Prostate gland (tissue), 2 donors: ENCODE results near the gene SYNPR. TPM values are rescaled to one million over a fixed set of nuclear protein-coding genes. Genes with fewer than 3 reads are reported as not detected.

Source experiments
- DNase-seq: peaks from one replicate; pipeline ENCODE4 v3.0.0-alpha.2; 2019; ENCODE audit warnings: low spot score
- H3K27ac ChIP-seq, 2 donors: fragments of 200-600 bp; sonication (generic); 2 replicates each; pipeline ENCODE4 v1.5.1; 2017 to 2019
- H3K27me3 ChIP-seq: fragments of 200-600 bp; sonication (generic); replicated peaks from 2 replicates; pipeline ENCODE4 v1.5.1; 2019; ENCODE audit not compliant: insufficient read depth
- H3K36me3 ChIP-seq, 2 donors: fragments of 200-600 bp; sonication (generic); 1 replicate in 1 of 2; 2 replicates in 1 of 2; pipeline versions ENCODE4 v1.5.1 to v1.8.1; 2017 to 2019
- H3K4me1 ChIP-seq: fragments of 200-600 bp; sonication (generic); replicated peaks from 2 replicates; pipeline ENCODE4 v1.5.1; 2019
- H3K4me3 ChIP-seq, 2 donors: fragments of 200-600 bp; sonication (generic); 2 replicates each; pipeline ENCODE4 v1.5.1; 2017 to 2019
- H3K9me3 ChIP-seq: fragments of 200-600 bp; sonication (generic); 2 replicates; pipeline ENCODE4 v1.5.1; 2017
- POLR2A ChIP-seq: fragments of 450-650 bp; IDR thresholded peaks from one replicate; pipeline ENCODE4 v1.6.1; 2016; ENCODE audit warnings: antibody characterized with exemption, mild to moderate bottlenecking
- POLR2AphosphoS5 ChIP-seq: sonication (generic); formaldehyde crosslinking; IDR thresholded peaks from one replicate; pipeline ENCODE4 v1.6.1; 2017; ENCODE audit warnings: antibody characterized with exemption
- WGBS: methylation state at CpG from one replicate; pipeline ENCODE4 v1.1.5; 2018; 5-methylcytosine and 5-hydroxymethylcytosine counted together
- intact Hi-C: fragments of 100-400 bp; cut with DNase I; formaldehyde crosslinking; loops from one replicate; pipeline ENCODE4 v1.14.2; 2022
- total RNA-seq, 2 donors: library from RNA; depleted of rRNA; stranded (reverse); fragments of >200 nt; gene quantifications; one replicate each; pipeline ENCODE4 v1.1.0, GENCODE V29; 2016
- TF ChIP-seq, protein P1 (sequence below), 4 experiments: fragments of 200-600 bp in 2 of 4; fragments of 450-650 bp in 2 of 4; sonication (generic) in 2 of 4; IDR thresholded peaks; 1 replicate in 3 of 4; 2 replicates in 1 of 4; pipeline ENCODE4 v1.5.1; 2016 to 2019; ENCODE audit warnings: antibody characterized with exemption in 4 of 4, mild to moderate bottlenecking in 2 of 4, moderate library complexity in 2 of 4

Gene SYNPR
- total RNA-seq, 2 donors from 2014 or later, result not detected

DNA sequence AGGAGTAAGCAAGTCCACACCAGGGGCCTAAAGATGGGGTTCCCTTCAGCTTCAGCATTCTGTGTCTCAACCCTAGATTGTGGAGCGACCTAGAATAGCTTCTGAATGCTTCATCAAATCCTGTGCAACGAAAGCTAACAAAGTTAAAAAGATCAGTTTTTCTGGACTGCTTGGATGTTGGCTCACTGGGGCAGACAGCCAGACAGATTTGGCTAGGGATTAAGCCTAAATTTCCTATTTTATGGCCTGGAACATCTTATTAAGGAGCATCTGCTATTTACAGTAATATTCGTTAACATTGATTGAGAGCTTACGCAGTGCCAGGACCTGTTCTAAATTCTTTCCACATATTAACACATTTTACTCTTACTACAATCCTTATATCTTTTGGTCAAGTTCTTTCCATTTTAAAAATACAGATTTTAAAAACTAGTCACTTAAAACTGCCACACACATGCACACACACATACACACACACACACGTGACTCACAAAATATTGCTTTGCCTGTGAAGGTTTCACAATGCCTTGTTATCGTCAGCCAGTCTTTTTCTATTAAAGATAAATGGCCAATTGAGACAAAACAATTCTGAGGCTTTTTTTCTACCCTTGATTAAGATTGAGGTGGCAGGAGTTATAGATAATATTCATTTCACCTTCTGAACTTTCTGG is 201.0 kb downstream of the SYNPR start:
- no peaks in the 10 kb centered on the region for H3K36me3 ChIP-seq

DNA sequence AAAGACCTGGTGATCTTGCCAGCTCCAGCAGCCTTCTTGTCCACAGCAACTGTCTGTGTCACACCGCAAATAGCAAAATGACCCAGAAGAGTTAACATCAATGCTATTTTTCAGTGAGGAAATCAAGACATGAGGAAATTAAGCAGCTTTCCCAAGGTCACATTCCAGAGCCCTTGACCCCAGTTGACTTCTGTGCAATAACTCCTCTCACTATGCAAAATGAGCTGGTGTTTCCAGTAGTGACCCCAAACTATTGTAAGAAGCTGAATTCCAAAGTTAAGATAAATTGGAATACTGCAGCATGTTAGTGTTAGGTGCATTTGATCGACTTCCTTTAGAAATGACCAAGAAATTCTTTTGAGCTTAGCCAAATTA is 201.5 kb downstream of the SYNPR start:
- no peak overlapping the region for H3K4me3 ChIP-seq
- no peak overlapping the region for H3K27ac ChIP-seq
- no peaks in the 10 kb centered on the region for H3K4me1 ChIP-seq
- TF ChIP-seq POLR2A (no peak), POLR2AphosphoS5 (no peak)
- TF ChIP-seq, protein P1, sequence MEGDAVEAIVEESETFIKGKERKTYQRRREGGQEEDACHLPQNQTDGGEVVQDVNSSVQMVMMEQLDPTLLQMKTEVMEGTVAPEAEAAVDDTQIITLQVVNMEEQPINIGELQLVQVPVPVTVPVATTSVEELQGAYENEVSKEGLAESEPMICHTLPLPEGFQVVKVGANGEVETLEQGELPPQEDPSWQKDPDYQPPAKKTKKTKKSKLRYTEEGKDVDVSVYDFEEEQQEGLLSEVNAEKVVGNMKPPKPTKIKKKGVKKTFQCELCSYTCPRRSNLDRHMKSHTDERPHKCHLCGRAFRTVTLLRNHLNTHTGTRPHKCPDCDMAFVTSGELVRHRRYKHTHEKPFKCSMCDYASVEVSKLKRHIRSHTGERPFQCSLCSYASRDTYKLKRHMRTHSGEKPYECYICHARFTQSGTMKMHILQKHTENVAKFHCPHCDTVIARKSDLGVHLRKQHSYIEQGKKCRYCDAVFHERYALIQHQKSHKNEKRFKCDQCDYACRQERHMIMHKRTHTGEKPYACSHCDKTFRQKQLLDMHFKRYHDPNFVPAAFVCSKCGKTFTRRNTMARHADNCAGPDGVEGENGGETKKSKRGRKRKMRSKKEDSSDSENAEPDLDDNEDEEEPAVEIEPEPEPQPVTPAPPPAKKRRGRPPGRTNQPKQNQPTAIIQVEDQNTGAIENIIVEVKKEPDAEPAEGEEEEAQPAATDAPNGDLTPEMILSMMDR (IDR thresholded peaks at IDR 0.05), result no peak
- no peaks in the 10 kb centered on the region for H3K36me3 ChIP-seq
- intact Hi-C loops, result no loop called here
- DNase-seq, result no peak
- H3K27me3 ChIP-seq, result no peaks in the 10 kb centered on the region
- H3K9me3 ChIP-seq, result no peaks in the 10 kb centered on the region
- 90% methylated on average over 2 of the region's 2 CpGs for WGBS

More for the DNA sequence above, 201.0 kb downstream of the SYNPR start:
- Histone ChIP-seq H3K27ac (no peak overlapping the region), H3K4me3 (no peak overlapping the region), H3K4me1 (no peaks in the 10 kb centered on the region), H3K9me3 (no peaks in the 10 kb centered on the region), H3K27me3 (no peaks in the 10 kb centered on the region)
- TF ChIP-seq POLR2A, result no peak
- no peak for TF ChIP-seq POLR2AphosphoS5
- TF ChIP-seq, protein P1 (IDR thresholded peaks at IDR 0.05), result no peak
- intact Hi-C loops, result no loop called here
- WGBS, result 41% methylated on average over 6 of the region's 6 CpGs
- no peak for DNase-seq

DNA sequence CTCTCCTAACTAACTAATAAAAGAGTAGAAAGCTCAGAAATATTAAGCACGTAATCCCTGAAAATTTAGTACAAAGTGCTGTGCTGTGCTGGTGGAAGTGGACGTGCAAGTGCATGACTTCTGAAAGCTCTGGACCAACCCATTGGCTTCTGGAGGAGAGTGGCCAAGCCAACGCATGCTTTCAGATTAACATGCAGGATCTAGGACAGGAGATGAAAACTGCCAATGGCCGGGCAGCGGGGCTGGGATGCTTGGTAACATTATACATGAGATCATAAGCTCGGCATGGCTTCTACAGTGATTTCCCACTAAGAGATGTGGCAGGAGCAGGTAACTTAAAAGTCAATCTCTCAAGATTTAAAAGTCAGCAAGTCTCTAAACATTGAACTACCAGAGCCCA is 203.5 kb downstream of the SYNPR start:
- no peak overlapping the region for H3K4me3 ChIP-seq
- TF ChIP-seq POLR2AphosphoS5 (no peak), POLR2A (no peak)
- TF ChIP-seq, protein P1 (IDR thresholded peaks at IDR 0.05), result no peak
- no peaks in the 10 kb centered on the region for H3K4me1 ChIP-seq
- no peaks in the 10 kb centered on the region for H3K36me3 ChIP-seq
- H3K27me3 ChIP-seq, result no peaks in the 10 kb centered on the region
- no peak overlapping the region for H3K27ac ChIP-seq
- DNase-seq, result no peak
- no peaks in the 10 kb centered on the region for H3K9me3 ChIP-seq
- WGBS, result 94% methylated on average over 6 of the region's 6 CpGs
- intact Hi-C loops, result no loop called here

DNA sequence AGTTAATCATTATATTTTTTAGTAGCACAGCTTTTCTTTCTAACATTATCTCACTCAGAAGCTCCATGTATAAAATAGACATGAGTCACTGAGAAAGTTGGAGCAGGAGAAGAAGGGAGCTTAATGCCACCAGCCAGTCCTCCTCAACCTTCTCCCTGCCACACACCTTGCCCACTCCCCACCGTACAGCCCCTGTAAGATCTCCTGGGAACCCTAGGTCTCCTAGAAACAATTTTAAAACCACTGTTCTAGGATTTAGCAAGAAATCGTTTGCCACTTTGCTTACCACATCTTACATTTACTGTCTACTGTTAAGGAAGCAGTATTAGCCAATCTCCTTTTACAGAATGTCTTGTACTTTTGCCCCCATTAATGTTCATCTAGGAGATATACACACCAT is 204.2 kb downstream of the SYNPR start:
- H3K4me3 ChIP-seq, result no peak overlapping the region
- WGBS, result 65% methylated on average over 2 of the region's 2 CpGs
- no peak overlapping the region for H3K27ac ChIP-seq
- intact Hi-C loops, result no loop called here
- no peaks in the 10 kb centered on the region for H3K9me3 ChIP-seq
- no peaks in the 10 kb centered on the region for H3K36me3 ChIP-seq
- H3K4me1 ChIP-seq, result no peaks in the 10 kb centered on the region
- DNase-seq, result no peak
- TF ChIP-seq POLR2AphosphoS5, result no peak
- TF ChIP-seq, protein P1 (IDR thresholded peaks at IDR 0.05), result no peak
- no peak for TF ChIP-seq POLR2A
- H3K27me3 ChIP-seq, result no peaks in the 10 kb centered on the region

DNA sequence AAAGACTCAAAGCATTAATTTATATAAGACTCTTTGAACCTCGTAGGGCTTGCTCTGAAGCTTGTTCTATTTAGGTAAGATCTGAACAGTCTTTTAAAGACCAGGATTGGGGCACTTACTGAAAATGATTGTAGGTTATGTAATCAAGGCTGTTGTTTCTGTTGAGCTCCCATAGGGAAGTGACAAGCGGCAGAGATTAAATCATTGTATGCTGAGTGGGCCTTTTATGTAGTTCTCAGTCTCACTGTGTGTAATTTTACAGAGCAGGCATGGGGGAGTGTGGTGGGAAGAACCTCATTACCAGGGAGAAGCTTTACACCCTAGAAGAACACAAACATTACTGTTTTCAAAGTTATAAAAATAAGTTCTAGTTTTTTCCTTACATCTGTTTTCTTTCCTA is 214.4 kb downstream of the SYNPR start:
- Histone ChIP-seq H3K4me3 (no peak overlapping the region), H3K27me3 (no peaks in the 10 kb centered on the region), H3K4me1 (no peaks in the 10 kb centered on the region), H3K9me3 (no peaks in the 10 kb centered on the region), H3K36me3 (no peaks in the 10 kb centered on the region), H3K27ac (no peak overlapping the region)
- TF ChIP-seq POLR2A (no peak), POLR2AphosphoS5 (no peak)
- TF ChIP-seq, protein P1 (IDR thresholded peaks at IDR 0.05), result no peak
- intact Hi-C loops, result no loop called here
- 39% methylated on average over 2 of the region's 2 CpGs for WGBS
- no peak for DNase-seq
